Neural cell (in vitro differentiated cells): Measurements from ENCODE around the gene MEGF6. TPM values are rescaled to one million over a fixed set of nuclear protein-coding genes. Genes with fewer than 3 reads are reported as not detected.

ENCODE experiments used
- H2AFZ ChIP-seq: fragments of 200-600, 300-800 bp; sonication (generic), shearing (Covaris generic); 2 replicates; pipeline ENCODE4 v1.6.0; 2014; ENCODE audit warnings: low read depth, mild to moderate bottlenecking, antibody characterized with exemption, low read length, moderate library complexity
- H3F3A ChIP-seq: fragments of 200-600 bp; shearing (Covaris generic); 2 replicates; pipeline ENCODE4 v1.6.1; 2016; ENCODE audit warnings: mild to moderate bottlenecking, moderate library complexity, mixed read lengths, antibody characterized with exemption, low read length; ENCODE audit not compliant: insufficient read depth, poor library complexity, severe bottlenecking
- H3K27ac ChIP-seq: fragments of 200-600, 300-800 bp; sonication (generic), shearing (Covaris generic); 2 replicates; pipeline ENCODE4 v1.5.1; 2014; ENCODE audit warnings: mild to moderate bottlenecking, low read length, moderate library complexity
- H3K27me3 ChIP-seq: fragments of 300-800, 200-600 bp; sonication (generic), shearing (Covaris generic); 2 replicates; pipeline ENCODE4 v1.6.0; 2014; ENCODE audit warnings: mild to moderate bottlenecking, low read depth, low read length, moderate library complexity; ENCODE audit not compliant: insufficient read depth
- H3K36me3 ChIP-seq: fragments of 300-800, 200-600 bp; sonication (generic), shearing (Covaris generic); 2 replicates; pipeline ENCODE4 v1.5.1; 2014; ENCODE audit warnings: mild to moderate bottlenecking, antibody characterized with exemption, low read length, moderate library complexity; ENCODE audit not compliant: insufficient read depth
- H3K4me2 ChIP-seq: fragments of 300-800, 200-600 bp; sonication (generic), shearing (Covaris generic); 2 replicates; pipeline ENCODE4 v1.6.0; 2014; ENCODE audit warnings: mild to moderate bottlenecking, low read length
- H3K4me3 ChIP-seq: fragments of 300-800, 200-600 bp; sonication (generic), shearing (Covaris generic); 2 replicates; pipeline ENCODE4 v1.5.1; 2014; ENCODE audit warnings: mild to moderate bottlenecking, low read length, moderate library complexity
- H3K79me2 ChIP-seq: fragments of 200-600 bp; shearing (Covaris generic); replicated peaks from 2 replicates; pipeline ENCODE4 v1.6.0; 2014; ENCODE audit warnings: mild to moderate bottlenecking, low read length, moderate library complexity; ENCODE audit not compliant: insufficient read depth
- H3K9ac ChIP-seq: fragments of 300-800, 200-600 bp; sonication (generic), shearing (Covaris generic); 2 replicates; pipeline ENCODE4 v1.6.1; 2016; ENCODE audit warnings: mild to moderate bottlenecking, low read length, mixed read lengths
- H3K9me2 ChIP-seq: fragments of 200-600 bp; shearing (Covaris generic); 2 replicates; pipeline ENCODE4 v1.6.1; 2016; ENCODE audit warnings: mild to moderate bottlenecking, low read length, mixed read lengths; ENCODE audit not compliant: insufficient read depth
- H3K9me3 ChIP-seq: fragments of 200-600, 300-800 bp; sonication (generic), shearing (Covaris generic); 2 replicates; pipeline ENCODE4 v1.6.1; 2016; ENCODE audit warnings: mild to moderate bottlenecking, mixed run types, low read length, moderate library complexity, mixed read lengths
- H4K20me1 ChIP-seq: fragments of 200-600 bp; shearing (Covaris generic); 2 replicates; pipeline ENCODE4 v1.6.1; 2016; ENCODE audit warnings: mild to moderate bottlenecking, mixed run types; ENCODE audit not compliant: insufficient read depth
- CTCF ChIP-seq: fragments of 450-650 bp; IDR thresholded peaks from 2 replicates; pipeline ENCODE4 v1.5.1; 2014; ENCODE audit warnings: antibody characterized with exemption, mild to moderate bottlenecking, moderate library complexity; ENCODE audit not compliant: poor library complexity, severe bottlenecking
- EP300 ChIP-seq: fragments of 450-650 bp; conservative IDR thresholded peaks from 2 replicates; pipeline ENCODE4 v1.6.1; 2014; ENCODE audit warnings: antibody characterized with exemption, mild to moderate bottlenecking, moderate library complexity; ENCODE audit not compliant: poor library complexity, severe bottlenecking
- EZH2 ChIP-seq: fragments of 200-600, 300-800 bp; shearing (Covaris generic), sonication (generic); IDR thresholded peaks from 2 replicates; pipeline ENCODE4 v1.6.1; 2014; ENCODE audit warnings: antibody characterized with exemption, low read length, borderline replicate concordance, mild to moderate bottlenecking; ENCODE audit not compliant: insufficient read depth, poor library complexity, severe bottlenecking
- MXI1 ChIP-seq: fragments of 450-650 bp; conservative IDR thresholded peaks from 2 replicates; pipeline ENCODE4 v1.6.1; 2014; ENCODE audit warnings: antibody characterized with exemption, mild to moderate bottlenecking; ENCODE audit not compliant: poor library complexity, severe bottlenecking
- POLR2AphosphoS5 ChIP-seq: IDR thresholded peaks from 2 replicates; pipeline ENCODE4 v1.6.1; 2012
- RAD21 ChIP-seq: fragments of 450-650 bp; conservative IDR thresholded peaks from 2 replicates; pipeline ENCODE4 v1.6.1; 2014; ENCODE audit warnings: antibody characterized with exemption, mild to moderate bottlenecking, moderate library complexity
- REST ChIP-seq: IDR thresholded peaks from 2 replicates; pipeline ENCODE4 v1.6.1; 2012; ENCODE audit warnings: borderline replicate concordance
- SMC3 ChIP-seq: fragments of 450-650 bp; conservative IDR thresholded peaks from 2 replicates; pipeline ENCODE4 v1.6.1; 2014; ENCODE audit warnings: antibody characterized with exemption, mild to moderate bottlenecking, moderate library complexity; ENCODE audit not compliant: poor library complexity
- TAF1 ChIP-seq: IDR thresholded peaks from 2 replicates; pipeline ENCODE4 v1.6.1; 2012; ENCODE audit warnings: low read depth
- polyA plus RNA-seq: library from polyadenylated mRNA; depleted of rRNA; stranded (reverse); fragments of >200 nt; gene quantifications from 2 replicates; pipeline ENCODE4 v1.2.3, GENCODE V29; 2014

MEGF6 gene
- polyA plus RNA-seq, 1 donor from 2014 or later, result 6.0 TPM

- H3K9me3 ChIP-seq, result no peaks in the 10 kb centered on the region
- no peak overlapping the region for H3K4me3 ChIP-seq
- no peaks in the 10 kb centered on the region for H3K9me2 ChIP-seq
- no peaks in the 10 kb centered on the region for H3K79me2 ChIP-seq
- no peak overlapping the region for H3K4me2 ChIP-seq
- H3K27me3 ChIP-seq, result no peaks in the 10 kb centered on the region
- H3K27ac ChIP-seq, result no peak overlapping the region
- no peak for TF ChIP-seq POLR2AphosphoS5
- no peak for TF ChIP-seq EP300
- TF ChIP-seq RAD21, result no peak
- TF ChIP-seq TAF1, result no peak
- no peak for TF ChIP-seq SMC3
- no peak overlapping the region for H3K9ac ChIP-seq
- H4K20me1 ChIP-seq, result no peaks in the 10 kb centered on the region
- no peaks in the 10 kb centered on the region for H3K36me3 ChIP-seq
- H3F3A ChIP-seq, result no peaks in the 10 kb centered on the region
- no peak overlapping the region for H2AFZ ChIP-seq
These were observed 22.2 kb upstream of the MEGF6 start for GRCh38 chr1:3633344-3634058.

- Histone ChIP-seq H3K9ac (no peak overlapping the region), H3K27ac (no peak overlapping the region), H3K79me2 (no peaks in the 10 kb centered on the region), H3K36me3 (no peaks in the 10 kb centered on the region), H3K4me3 (no peak overlapping the region), H3F3A (no peaks in the 10 kb centered on the region), H3K4me2 (no peak overlapping the region), H3K27me3 (no peaks in the 10 kb centered on the region), H3K9me3 (no peaks in the 10 kb centered on the region), H2AFZ (no peak overlapping the region), H3K9me2 (no peaks in the 10 kb centered on the region), H4K20me1 (no peaks in the 10 kb centered on the region)
- TF ChIP-seq RAD21, result no peak
- no peak for TF ChIP-seq SMC3
- no peak for TF ChIP-seq MXI1
- no peak for TF ChIP-seq CTCF
- TF ChIP-seq REST, result no peak
- no peak for TF ChIP-seq TAF1
These were observed 21.5 kb upstream of the MEGF6 start for GRCh38 chr1:3632716-3633343.

GRCh38 chr1:3632298-3632697, 21.0 kb upstream of the MEGF6 start:
- H3K9ac ChIP-seq, result no peak overlapping the region
- H3K27me3 ChIP-seq, result no peaks in the 10 kb centered on the region
- no peaks in the 10 kb centered on the region for H3K9me3 ChIP-seq
- no peak overlapping the region for H3K27ac ChIP-seq
- no peaks in the 10 kb centered on the region for H3K36me3 ChIP-seq
- H4K20me1 ChIP-seq, result no peaks in the 10 kb centered on the region
- no peaks in the 10 kb centered on the region for H3K9me2 ChIP-seq
- H3K79me2 ChIP-seq, result no peaks in the 10 kb centered on the region
- H3K4me2 ChIP-seq, result no peak overlapping the region
- no peak overlapping the region for H3K4me3 ChIP-seq
- H2AFZ ChIP-seq, result no peak overlapping the region
- H3F3A ChIP-seq, result no peaks in the 10 kb centered on the region
- TF ChIP-seq POLR2AphosphoS5 (no peak), CTCF (no peak), TAF1 (no peak), RAD21 (no peak), MXI1 (no peak), EZH2 (no peak), REST (no peak), SMC3 (no peak)
